Activated CD8-positive, alpha-beta memory T cell treated with anti-CD3 and anti-CD28 coated beads, Interleukin-2, amount 50 U/mL, for 24 hours (primary cell): ENCODE results near the gene BNC2.

Experiments used
- DNase-seq: peaks from one replicate; pipeline ENCODE4 v3.0.0-alpha.2; 2020; ENCODE audit errors: extremely low read depth

The BNC2 gene

GRCh38 chr9:16675131-16675530 lies 195.3 kb downstream of the BNC2 start:
- DNase-seq = no peak

DNA sequence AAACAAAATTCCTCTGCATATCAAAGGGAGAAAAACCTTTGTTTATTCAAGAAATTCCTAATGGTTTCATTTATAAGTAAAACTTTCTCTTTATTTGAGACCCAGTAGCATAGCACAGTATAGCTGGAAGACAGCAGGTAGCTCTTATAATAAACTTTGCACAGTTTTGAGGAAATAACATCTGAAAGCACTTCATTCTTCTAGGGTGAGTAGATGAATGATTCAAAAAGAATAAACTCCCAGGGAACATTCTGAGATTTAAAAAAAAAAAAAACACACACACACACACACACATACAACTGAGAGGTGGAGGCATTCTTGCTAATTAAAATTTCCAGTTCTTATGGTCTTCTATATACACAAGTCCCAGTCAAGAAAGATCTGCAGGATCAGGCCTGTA lies 197.3 kb downstream of the BNC2 start:
- DNase-seq = no peak

DNA sequence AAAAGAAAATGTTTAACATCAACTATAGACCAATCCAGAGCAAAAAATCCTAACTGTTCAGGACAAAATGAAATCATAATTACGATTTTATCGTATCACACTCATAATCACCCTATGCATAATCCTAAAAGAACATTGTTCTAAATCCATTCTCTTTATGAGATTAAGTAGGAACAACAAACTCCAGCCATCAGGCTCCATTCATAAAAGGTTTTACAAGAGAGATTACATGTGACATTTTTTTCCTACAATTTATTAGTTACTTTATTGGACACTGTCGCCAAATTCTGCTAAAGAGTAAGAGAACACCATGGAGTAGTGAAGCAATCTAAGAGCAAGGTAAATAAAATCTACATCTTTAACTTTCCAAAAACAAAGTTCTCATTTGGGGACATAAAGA lies 198.0 kb downstream of the BNC2 start:
- no peak for DNase-seq

DNA sequence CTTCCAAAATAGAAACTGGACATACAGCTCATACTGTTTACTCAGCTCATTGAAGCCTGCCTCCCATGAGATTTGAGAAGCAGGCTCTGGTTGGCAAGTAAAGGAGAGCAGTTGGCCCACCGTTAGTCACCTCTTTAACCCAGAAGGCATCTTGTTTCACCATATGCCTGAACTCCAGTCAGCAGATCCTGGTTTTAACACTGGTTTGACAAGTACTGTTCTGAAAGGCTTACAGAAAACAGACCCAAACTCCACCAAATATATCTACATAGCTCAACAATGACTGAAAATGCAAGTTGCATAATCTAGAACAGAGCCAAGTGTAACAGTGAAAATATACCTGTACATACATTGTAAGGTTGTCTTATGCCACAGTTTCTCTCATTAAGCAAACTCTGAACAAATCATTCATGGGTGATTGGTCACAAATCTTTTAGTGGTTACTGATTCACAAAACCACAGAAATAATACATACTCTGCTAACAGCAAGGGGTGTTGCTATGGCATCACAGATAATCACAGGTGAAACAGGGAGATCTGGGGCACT lies 198.8 kb downstream of the BNC2 start:
- no peak for DNase-seq

GRCh38 chr9:16670791-16671190 lies 199.7 kb downstream of the BNC2 start:
- no peak for DNase-seq

GRCh38 chr9:16668734-16669295 lies 201.7 kb downstream of the BNC2 start:
- no peak for DNase-seq

- DNase-seq = no peak
These were observed 206.3 kb downstream of the BNC2 start for GRCh38 chr9:16664211-16664610.

GRCh38 chr9:16661816-16662215 lies 208.7 kb downstream of the BNC2 start:
- no peak for DNase-seq

DNA sequence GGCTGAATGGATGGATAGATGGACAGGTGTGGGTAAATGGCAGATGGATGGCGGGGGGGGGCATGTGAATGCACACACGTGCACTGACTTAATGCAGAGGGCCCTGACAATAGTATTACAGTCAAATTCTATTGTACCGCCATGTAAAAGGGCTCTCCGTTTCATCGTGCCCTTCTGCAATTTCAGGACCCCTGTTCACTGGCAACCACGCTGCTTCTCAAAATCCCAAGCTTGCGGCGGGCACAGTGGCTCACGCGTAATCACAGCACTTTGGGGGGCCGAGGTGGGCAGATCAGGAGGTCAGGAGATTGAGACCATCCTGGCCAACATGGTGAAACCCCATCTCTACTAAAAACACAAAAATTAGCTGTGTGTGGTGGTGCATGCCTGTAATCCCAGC lies 211.4 kb downstream of the BNC2 start:
- DNase-seq = no peak

GRCh38 chr9:16656432-16657169 lies 213.9 kb downstream of the BNC2 start:
- DNase-seq = no peak

GRCh38 chr9:16654596-16655126 lies 215.8 kb downstream of the BNC2 start:
- no peak for DNase-seq

GRCh38 chr9:16653491-16654399 lies 216.7 kb downstream of the BNC2 start:
- DNase-seq = no peak

- no peak for DNase-seq
These were observed 217.9 kb downstream of the BNC2 start for GRCh38 chr9:16652582-16652981.

- no peak for DNase-seq
These were observed 219.0 kb downstream of the BNC2 start for GRCh38 chr9:16651446-16651964.

GRCh38 chr9:16645970-16646369 lies 224.5 kb downstream of the BNC2 start:
- no peak for DNase-seq

DNA sequence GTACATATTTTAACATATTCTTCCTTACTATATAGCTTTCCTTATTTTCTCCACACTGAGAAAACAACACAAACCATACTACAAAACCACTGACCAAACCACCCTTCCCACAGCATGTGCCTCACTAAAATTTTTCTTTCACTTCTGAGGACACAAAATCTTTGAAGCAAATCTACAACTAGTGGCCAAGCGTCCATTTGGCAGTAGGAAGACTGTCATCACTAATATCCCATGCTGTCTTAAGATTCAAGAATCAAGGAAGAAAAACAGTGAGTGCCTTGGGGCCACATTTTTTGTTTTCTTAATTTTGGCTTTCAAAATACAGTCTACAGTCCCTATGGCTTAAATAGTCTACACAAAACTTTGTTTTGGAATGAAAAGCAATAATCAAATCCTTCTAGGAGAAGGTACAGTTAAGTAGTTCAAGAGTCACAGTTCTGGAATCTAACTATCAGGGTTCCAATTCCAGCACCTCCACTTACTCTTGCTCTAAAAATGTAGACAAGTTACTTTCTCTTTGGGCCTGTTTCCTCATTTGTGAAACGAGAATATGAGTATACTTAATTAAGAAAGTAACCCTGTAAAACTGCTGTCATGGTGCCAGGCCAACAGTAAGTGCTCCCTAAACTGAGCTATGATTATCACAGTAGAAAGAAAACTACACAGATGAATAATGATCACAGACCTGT lies 227.9 kb downstream of the BNC2 start:
- no peak for DNase-seq

- no peak for DNase-seq
These were observed 229.8 kb downstream of the BNC2 start for GRCh38 chr9:16640649-16641048.

DNA sequence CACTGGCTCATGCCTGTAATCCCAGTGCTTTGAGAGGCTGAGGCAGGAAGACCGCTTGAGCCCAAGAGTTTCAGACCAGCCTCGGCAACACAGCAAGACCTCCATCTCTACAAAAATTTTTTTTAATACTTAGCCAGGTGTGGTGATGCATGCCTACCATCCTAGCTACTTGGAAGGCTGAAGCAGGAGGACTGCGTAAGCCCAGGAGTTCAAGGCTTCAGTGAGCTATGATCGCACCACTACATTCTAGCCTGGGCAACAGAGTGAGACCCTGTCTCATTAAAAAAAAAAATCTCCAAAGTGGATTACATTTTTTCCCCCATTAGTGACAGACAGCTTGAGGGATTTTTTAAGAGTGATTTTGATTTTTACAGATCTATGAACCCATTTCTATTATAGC lies 230.8 kb downstream of the BNC2 start:
- no peak for DNase-seq

DNA sequence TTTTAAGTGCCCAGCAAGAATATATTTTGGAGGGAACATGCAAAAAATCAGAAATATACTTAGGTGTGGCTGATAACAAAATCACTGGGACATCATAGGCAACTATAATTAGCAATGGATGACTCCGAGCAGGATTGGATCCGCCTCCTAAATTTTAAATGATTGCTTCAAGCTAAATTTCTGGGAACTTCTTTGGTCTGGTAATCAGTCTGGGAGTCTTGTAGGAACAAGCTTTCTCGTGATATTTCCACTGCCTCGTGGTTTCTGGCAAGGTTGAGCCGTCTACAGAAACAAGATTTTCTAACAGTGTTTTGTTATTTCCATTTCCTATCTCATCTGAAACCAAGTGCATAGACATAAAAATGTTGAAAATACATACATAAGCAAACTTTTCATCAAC lies 232.6 kb downstream of the BNC2 start:
- DNase-seq = no peak

DNA sequence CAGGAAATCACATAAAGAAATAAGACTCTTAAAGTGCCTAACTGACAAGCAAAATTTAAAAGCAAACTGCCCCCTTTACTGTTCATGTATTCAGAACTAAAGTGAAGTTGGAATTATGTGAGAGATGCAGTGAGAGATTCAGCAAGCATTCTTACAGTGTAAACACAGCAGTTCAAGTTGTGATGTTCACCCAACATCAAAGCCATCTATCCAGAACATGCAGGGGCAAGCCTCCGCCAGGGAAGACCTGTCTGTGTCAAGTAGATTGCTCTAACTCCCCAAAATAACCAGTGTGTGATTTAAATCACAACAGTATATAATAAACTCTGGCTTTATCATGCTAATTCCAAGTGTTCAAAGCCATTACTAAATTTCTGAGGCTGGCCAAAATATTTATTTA lies 233.3 kb downstream of the BNC2 start:
- DNase-seq = no peak

DNA sequence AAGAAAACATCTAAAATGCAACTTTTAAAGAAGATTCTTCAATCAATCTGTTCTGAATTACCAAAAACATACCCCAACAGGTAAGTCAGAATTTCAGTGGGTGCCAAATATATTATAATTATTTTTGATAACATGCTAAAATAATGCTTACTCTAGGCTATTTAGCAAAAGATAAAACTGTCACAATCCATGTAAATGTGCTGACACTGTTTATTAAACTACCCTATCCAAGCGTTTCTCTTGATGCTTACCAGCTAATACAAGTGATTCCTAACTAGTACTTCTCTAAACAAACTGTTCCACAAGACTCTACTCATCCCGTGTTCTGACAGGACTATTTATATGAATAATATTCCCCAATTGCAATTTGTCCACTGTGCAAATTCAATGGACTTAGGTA lies 236.7 kb downstream of the BNC2 start:
- DNase-seq = no peak
